ENCODE results near the gene NHERF1.

The NHERF1 gene

GRCh38 chr17:74763565-74764387 lies 15.3 kb downstream of the NHERF1 start:
- no peaks in the 10 kb centered on the region for H3K27me3 Mint-ChIP-seq
- peak overlapping the region; percentile 72 for H3K27ac Mint-ChIP-seq
- no peak for DNase-seq
- no peaks in the 10 kb centered on the region for H3K9me3 Mint-ChIP-seq
- H3K36me3 Mint-ChIP-seq (ENCODE audit: low read depth) = peaks cover 62% of the 10 kb centered on the region
- no peak overlapping the region for H3K4me3 Mint-ChIP-seq
- peaks cover 39% of the 10 kb centered on the region for H3K4me1 Mint-ChIP-seq (ENCODE audit: low read depth)

- Mint-ChIP-seq H3K36me3 (ENCODE audit: low read depth) (peaks cover 66% of the 10 kb centered on the region), H3K27ac (peak overlapping the region; percentile 72), H3K4me1 (ENCODE audit: low read depth) (peaks cover 29% of the 10 kb centered on the region), H3K9me3 (no peaks in the 10 kb centered on the region), H3K27me3 (no peaks in the 10 kb centered on the region), H3K4me3 (no peak overlapping the region)
- no peak for DNase-seq
Observed at GRCh38 chr17:74764751-74765286, 16.4 kb downstream of the NHERF1 start.

GRCh38 chr17:74766413-74766812 lies 18.0 kb downstream of the NHERF1 start:
- H3K4me1 Mint-ChIP-seq (ENCODE audit: low read depth) = peaks cover 23% of the 10 kb centered on the region
- H3K9me3 Mint-ChIP-seq = no peaks in the 10 kb centered on the region
- no peak overlapping the region for H3K4me3 Mint-ChIP-seq
- no peak for DNase-seq
- no peak overlapping the region for H3K27ac Mint-ChIP-seq
- peaks cover 75% of the 10 kb centered on the region for H3K36me3 Mint-ChIP-seq (ENCODE audit: low read depth)
- H3K27me3 Mint-ChIP-seq = no peaks in the 10 kb centered on the region

DNA sequence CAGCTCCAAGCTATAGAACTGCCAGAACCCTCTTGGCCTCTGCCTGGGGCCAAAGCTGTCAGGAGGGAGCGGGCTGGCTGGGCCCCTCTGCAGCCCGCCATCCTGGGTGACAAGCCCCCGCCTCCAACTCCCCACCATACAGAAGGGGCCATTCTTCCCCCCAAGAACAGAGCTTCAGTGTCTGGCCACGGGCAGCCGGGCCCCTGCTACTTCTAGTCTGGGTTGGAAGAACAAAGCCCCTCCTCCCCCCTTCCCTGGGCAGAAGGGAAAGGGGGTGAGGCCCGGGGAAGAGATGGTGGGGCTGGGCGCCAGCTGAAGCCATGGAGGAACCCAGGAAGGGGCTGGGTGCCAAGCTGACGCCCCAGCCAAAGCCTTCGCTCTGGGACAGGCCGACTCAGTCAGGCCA lies 18.7 kb downstream of the NHERF1 start:
- Mint-ChIP-seq H3K4me3 (no peak overlapping the region), H3K36me3 (ENCODE audit: low read depth) (peaks cover 81% of the 10 kb centered on the region), H3K9me3 (no peaks in the 10 kb centered on the region), H3K4me1 (ENCODE audit: low read depth) (peaks cover 21% of the 10 kb centered on the region), H3K27ac (peak overlapping the region; percentile 39), H3K27me3 (no peaks in the 10 kb centered on the region)
- DNase-seq = no peak

- no peak for DNase-seq
- H3K27me3 Mint-ChIP-seq = no peaks in the 10 kb centered on the region
- H3K4me1 Mint-ChIP-seq (ENCODE audit: low read depth) = peaks cover 26% of the 10 kb centered on the region
- H3K4me3 Mint-ChIP-seq = no peak overlapping the region
- peak overlapping the region; percentile 82 for H3K27ac Mint-ChIP-seq
- H3K9me3 Mint-ChIP-seq = no peaks in the 10 kb centered on the region
- peaks cover 85% of the 10 kb centered on the region for H3K36me3 Mint-ChIP-seq (ENCODE audit: low read depth)
Observed at GRCh38 chr17:74768069-74768762, 19.8 kb downstream of the NHERF1 start.

GRCh38 chr17:74768763-74769114 lies 20.3 kb downstream of the NHERF1 start:
- Mint-ChIP-seq H3K9me3 (no peaks in the 10 kb centered on the region), H3K4me3 (no peak overlapping the region), H3K27ac (peak overlapping the region; percentile 82), H3K27me3 (no peaks in the 10 kb centered on the region), H3K36me3 (ENCODE audit: low read depth) (peaks cover 88% of the 10 kb centered on the region), H3K4me1 (ENCODE audit: low read depth) (peaks cover 30% of the 10 kb centered on the region)
- DNase-seq = no peak

DNA sequence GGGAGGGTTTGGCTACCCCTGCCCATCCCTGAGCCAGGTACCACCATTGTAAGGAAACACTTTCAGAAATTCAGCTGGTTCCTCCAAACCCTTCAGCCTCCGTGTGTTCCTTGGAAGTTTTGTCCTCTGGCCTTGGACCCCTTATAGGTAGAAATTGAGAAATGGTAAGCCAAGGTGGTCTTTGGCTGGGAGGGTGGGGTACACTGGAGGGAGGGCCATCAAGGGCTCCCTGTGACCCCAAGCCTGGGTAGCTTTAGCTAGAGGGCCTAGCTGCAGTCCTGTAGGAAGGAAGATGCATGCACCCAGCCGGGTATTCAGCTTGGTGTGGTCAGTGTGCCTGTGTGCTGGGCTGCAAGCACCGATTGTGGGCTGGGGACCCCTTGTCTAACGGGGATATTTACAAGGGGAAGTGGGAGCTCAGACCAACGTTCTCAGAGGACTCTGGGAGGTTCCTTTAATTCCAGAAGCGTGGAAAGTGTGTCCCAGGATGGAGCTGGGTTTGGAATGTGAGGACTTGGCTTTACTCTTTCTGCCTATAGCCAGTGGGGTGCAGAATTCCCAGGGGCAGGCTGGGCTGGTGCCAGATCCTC lies 20.9 kb downstream of the NHERF1 start:
- peaks cover 35% of the 10 kb centered on the region for H3K4me1 Mint-ChIP-seq (ENCODE audit: low read depth)
- no peaks in the 10 kb centered on the region for H3K9me3 Mint-ChIP-seq
- H3K27ac Mint-ChIP-seq = peak overlapping the region; percentile 82
- no peak for DNase-seq
- peaks cover 91% of the 10 kb centered on the region for H3K36me3 Mint-ChIP-seq (ENCODE audit: low read depth)
- H3K4me3 Mint-ChIP-seq = no peak overlapping the region
- H3K27me3 Mint-ChIP-seq = no peaks in the 10 kb centered on the region

DNA sequence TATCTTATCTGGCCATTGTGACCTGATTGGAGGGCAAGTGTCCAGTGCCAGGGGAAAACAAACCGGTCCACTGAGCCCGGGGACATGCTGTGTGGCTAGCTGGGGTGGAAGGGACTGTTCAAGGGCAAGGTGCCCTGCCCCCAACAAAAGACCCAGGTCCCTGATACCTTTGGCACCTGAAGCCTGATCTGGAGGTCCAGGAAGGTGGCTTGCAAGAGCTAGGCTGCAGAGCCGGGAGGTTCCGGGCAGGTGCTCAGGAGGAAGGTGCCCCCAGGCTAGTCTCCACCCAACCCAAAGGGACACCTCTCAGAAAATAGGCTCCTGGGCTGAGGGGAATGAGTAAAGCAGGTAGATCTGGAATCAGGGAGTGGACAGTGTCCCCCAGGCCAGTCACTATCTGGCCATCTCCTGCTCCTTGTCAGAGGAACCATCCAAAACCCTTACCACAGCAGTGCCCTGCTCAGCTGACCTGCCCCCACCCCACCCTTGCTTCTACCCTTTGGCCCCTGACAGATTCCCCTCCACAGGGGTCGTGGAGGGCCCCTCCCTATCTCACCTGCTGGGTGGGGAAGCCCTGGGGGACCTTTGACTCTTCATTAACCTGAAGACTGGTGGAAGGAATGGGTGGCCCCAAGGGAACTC lies 21.5 kb downstream of the NHERF1 start:
- Mint-ChIP-seq H3K27ac (peak overlapping the region; percentile 82), H3K4me3 (no peak overlapping the region), H3K36me3 (ENCODE audit: low read depth) (peaks cover 86% of the 10 kb centered on the region), H3K9me3 (no peaks in the 10 kb centered on the region), H3K4me1 (ENCODE audit: low read depth) (peaks cover 35% of the 10 kb centered on the region), H3K27me3 (no peaks in the 10 kb centered on the region)
- no peak for DNase-seq

- Mint-ChIP-seq H3K27ac (peak overlapping the region; percentile 82), H3K4me3 (no peak overlapping the region), H3K27me3 (no peaks in the 10 kb centered on the region), H3K9me3 (no peaks in the 10 kb centered on the region), H3K36me3 (ENCODE audit: low read depth) (peaks cover 83% of the 10 kb centered on the region), H3K4me1 (ENCODE audit: low read depth) (peaks cover 38% of the 10 kb centered on the region)
- peak; percentile 79 for DNase-seq
Observed at GRCh38 chr17:74770498-74771318, 22.3 kb downstream of the NHERF1 start.

GRCh38 chr17:74771319-74771914 lies 23.0 kb downstream of the NHERF1 start:
- peaks cover 83% of the 10 kb centered on the region for H3K36me3 Mint-ChIP-seq (ENCODE audit: low read depth)
- peaks cover 40% of the 10 kb centered on the region for H3K4me1 Mint-ChIP-seq (ENCODE audit: low read depth)
- no peak overlapping the region for H3K4me3 Mint-ChIP-seq
- DNase-seq = no peak
- H3K27me3 Mint-ChIP-seq = no peaks in the 10 kb centered on the region
- no peaks in the 10 kb centered on the region for H3K9me3 Mint-ChIP-seq
- peak overlapping the region; percentile 82 for H3K27ac Mint-ChIP-seq

- no peak for DNase-seq
- peak overlapping the region; percentile 82 for H3K27ac Mint-ChIP-seq
- no peaks in the 10 kb centered on the region for H3K27me3 Mint-ChIP-seq
- H3K36me3 Mint-ChIP-seq (ENCODE audit: low read depth) = peaks cover 84% of the 10 kb centered on the region
- no peaks in the 10 kb centered on the region for H3K9me3 Mint-ChIP-seq
- no peak overlapping the region for H3K4me3 Mint-ChIP-seq
- peaks cover 42% of the 10 kb centered on the region for H3K4me1 Mint-ChIP-seq (ENCODE audit: low read depth)
Observed at GRCh38 chr17:74772053-74772452, 23.6 kb downstream of the NHERF1 start.

- no peak for DNase-seq
- Mint-ChIP-seq H3K27me3 (no peaks in the 10 kb centered on the region), H3K4me1 (ENCODE audit: low read depth) (peaks cover 53% of the 10 kb centered on the region), H3K4me3 (peak overlapping the region; percentile 63), H3K9me3 (no peaks in the 10 kb centered on the region), H3K36me3 (ENCODE audit: low read depth) (peaks cover 81% of the 10 kb centered on the region), H3K27ac (peak overlapping the region; percentile 82)
Observed at GRCh38 chr17:74773414-74773813, 25.0 kb downstream of the NHERF1 start.

GRCh38 chr17:74773871-74774286 lies 25.5 kb downstream of the NHERF1 start:
- no peaks in the 10 kb centered on the region for H3K9me3 Mint-ChIP-seq
- peaks cover 57% of the 10 kb centered on the region for H3K4me1 Mint-ChIP-seq (ENCODE audit: low read depth)
- peak overlapping the region; percentile 82 for H3K27ac Mint-ChIP-seq
- DNase-seq = no peak
- peak overlapping the region; percentile 63 for H3K4me3 Mint-ChIP-seq
- no peaks in the 10 kb centered on the region for H3K27me3 Mint-ChIP-seq
- peaks cover 79% of the 10 kb centered on the region for H3K36me3 Mint-ChIP-seq (ENCODE audit: low read depth)

Measured in activated T-cell treated with anti-CD3 and anti-CD28 coated beads, Interleukin-2, amount 50 U/mL, for 24 hours (primary cell).